H9 (cell line): ENCODE results near the gene PBX1. TPM values are rescaled to one million over a fixed set of nuclear protein-coding genes. Genes with fewer than 3 reads are reported as not detected.
A peak's percentile ranks its signal among the peaks of the same experiment; 100 is the strongest.

Experiments
- DNase-seq: peaks from one replicate; pipeline ENCODE4 v3.0.0-alpha.2; 2017
- H2AFZ ChIP-seq: one replicate; pipeline ENCODE4 v1.6.1; 2013; ENCODE audit warnings: mild to moderate bottlenecking, low read length, control low read depth, moderate library complexity
- H2AK5ac ChIP-seq: 2 replicates; pipeline ENCODE4 v1.6.1; 2013; ENCODE audit warnings: low read length, control low read depth, mixed read lengths; ENCODE audit not compliant: insufficient read length
- H2BK120ac ChIP-seq: one replicate; pipeline ENCODE4 v1.6.1; 2013; ENCODE audit warnings: low read depth, mild to moderate bottlenecking, low read length, control low read depth, inconsistent platforms; ENCODE audit not compliant: poor library complexity, severe bottlenecking
- H2BK12ac ChIP-seq: 2 replicates; pipeline ENCODE4 v1.6.1; 2013; ENCODE audit warnings: low read length, control low read depth, mixed read lengths, low read depth; ENCODE audit not compliant: insufficient read length
- H2BK15ac ChIP-seq: 2 replicates; pipeline ENCODE4 v1.6.1; 2013; ENCODE audit warnings: low read depth, low read length, control low read depth
- H2BK20ac ChIP-seq: one replicate; pipeline ENCODE4 v1.6.1; 2013; ENCODE audit warnings: low read depth, mild to moderate bottlenecking, low read length, control low read depth, inconsistent platforms; ENCODE audit not compliant: poor library complexity, severe bottlenecking
- H2BK5ac ChIP-seq: 2 replicates; pipeline ENCODE4 v1.6.1; 2013; ENCODE audit warnings: low read length, control low read depth, mixed read lengths; ENCODE audit not compliant: insufficient read length
- H3K14ac ChIP-seq: 2 replicates; pipeline ENCODE4 v1.6.1; 2013; ENCODE audit warnings: low read length, control low read depth; ENCODE audit not compliant: insufficient read depth
- H3K18ac ChIP-seq: 2 replicates; pipeline ENCODE4 v1.6.1; 2013; ENCODE audit warnings: low read depth, mild to moderate bottlenecking, mixed read lengths, low read length, control low read depth; ENCODE audit not compliant: insufficient read length
- H3K23ac ChIP-seq: 2 replicates; pipeline ENCODE4 v1.6.1; 2013; ENCODE audit warnings: low read length, control low read depth, mixed read lengths, low read depth; ENCODE audit not compliant: insufficient read length
- H3K23me2 ChIP-seq: 2 replicates; pipeline ENCODE4 v1.6.1; 2013; ENCODE audit warnings: low read depth, mild to moderate bottlenecking, mixed read lengths, low read length, control low read depth; ENCODE audit not compliant: insufficient read length, poor library complexity, severe bottlenecking
- H3K27ac ChIP-seq: 2 replicates; pipeline ENCODE4 v1.5.1; 2013; ENCODE audit warnings: low read length, control low read depth, mixed read lengths, low read depth; ENCODE audit not compliant: insufficient read length
- H3K27me3 ChIP-seq: 2 replicates; pipeline ENCODE4 v1.6.1; 2013; ENCODE audit warnings: low read length, control low read depth, inconsistent platforms; ENCODE audit not compliant: insufficient read depth
- H3K4ac ChIP-seq: 2 replicates; pipeline ENCODE4 v1.6.1; 2013; ENCODE audit warnings: low read depth, mild to moderate bottlenecking, control low read depth, inconsistent platforms, low read length, moderate library complexity
- H3K4me1 ChIP-seq: 2 replicates; pipeline ENCODE4 v1.6.1; 2013; ENCODE audit warnings: low read length, control low read depth, inconsistent platforms; ENCODE audit not compliant: insufficient read depth
- H3K4me2 ChIP-seq: 2 replicates; pipeline ENCODE4 v1.6.1; 2013; ENCODE audit warnings: low read length, control low read depth, mixed read lengths; ENCODE audit not compliant: insufficient read length, insufficient read depth
- H3K56ac ChIP-seq: 2 replicates; pipeline ENCODE4 v1.6.1; 2013; ENCODE audit warnings: low read depth, mild to moderate bottlenecking, mixed read lengths, low read length, control low read depth; ENCODE audit not compliant: insufficient read length
- H3K79me1 ChIP-seq: 2 replicates; pipeline ENCODE4 v1.6.1; 2013; ENCODE audit warnings: low read depth, mild to moderate bottlenecking, moderate library complexity, low read length, control low read depth, inconsistent platforms; ENCODE audit not compliant: insufficient read depth, poor library complexity, severe bottlenecking
- H3K79me2 ChIP-seq: 2 replicates; pipeline ENCODE4 v1.6.1; 2013; ENCODE audit warnings: low read length, control low read depth, inconsistent platforms; ENCODE audit not compliant: insufficient read depth
- H3K9ac ChIP-seq: 2 replicates; pipeline ENCODE4 v1.6.1; 2013; ENCODE audit warnings: low read length, control low read depth, mixed read lengths; ENCODE audit not compliant: insufficient read length; ENCODE audit errors: extremely low read depth
- H3K9me3 ChIP-seq: one replicate; pipeline ENCODE4 v1.6.1; 2013; ENCODE audit warnings: low read depth, low read length, inconsistent platforms; ENCODE audit not compliant: control insufficient read depth
- H3T11ph ChIP-seq: one replicate; pipeline ENCODE4 v1.6.1; 2013; ENCODE audit warnings: mild to moderate bottlenecking, low read length, control low read depth, inconsistent platforms
- H4K20me1 ChIP-seq: one replicate; pipeline ENCODE4 v1.6.1; 2013; ENCODE audit not compliant: control insufficient read depth, insufficient read length, insufficient read depth
- H4K5ac ChIP-seq: 2 replicates; pipeline ENCODE4 v1.6.1; 2013; ENCODE audit warnings: low read depth, mild to moderate bottlenecking, mixed read lengths, low read length, control low read depth; ENCODE audit not compliant: insufficient read length
- H4K8ac ChIP-seq: replicated peaks from 2 replicates; pipeline ENCODE4 v1.6.1; 2013; ENCODE audit warnings: low read length, control low read depth, mixed read lengths, low read depth; ENCODE audit not compliant: insufficient read length
- H4K91ac ChIP-seq: 2 replicates; pipeline ENCODE4 v1.6.1; 2013; ENCODE audit warnings: low read depth, mild to moderate bottlenecking, moderate library complexity, mixed read lengths, low read length, control low read depth; ENCODE audit not compliant: insufficient read length
- H3K27ac Mint-ChIP-seq, 3 experiments: 2 replicates in 2 of 3; 3 replicates in 1 of 3; pipeline ENCODE4 v1.8.0; 2020 to 2021; ENCODE audit warnings: mixed read lengths in 3 of 3, mild to moderate bottlenecking in 1 of 3, moderate library complexity in 1 of 3
- H3K27me3 Mint-ChIP-seq: 2 replicates; pipeline ENCODE4 v1.8.0; 2021; ENCODE audit warnings: low read depth, mild to moderate bottlenecking, moderate library complexity, mixed read lengths
- H3K36me3 Mint-ChIP-seq, 3 experiments: 2 replicates in 2 of 3; 3 replicates in 1 of 3; pipeline ENCODE4 v1.8.0; 2020 to 2021; ENCODE audit warnings: low read depth in 3 of 3, mixed read lengths in 3 of 3; ENCODE audit not compliant: insufficient read depth in 1 of 3
- H3K4me1 Mint-ChIP-seq, 2 experiments: 2 replicates each; pipeline ENCODE4 v1.8.0; 2020; ENCODE audit warnings: mixed read lengths in 2 of 2
- H3K4me3 Mint-ChIP-seq, 2 experiments: 2 replicates in 1 of 2; 3 replicates in 1 of 2; pipeline ENCODE4 v1.8.0; 2020 to 2021; ENCODE audit warnings: mild to moderate bottlenecking in 2 of 2, mixed read lengths in 2 of 2, moderate library complexity in 1 of 2
- H3K9me3 Mint-ChIP-seq, 2 experiments: 2 replicates in 1 of 2; 3 replicates in 1 of 2; pipeline ENCODE4 v1.8.0; 2020; ENCODE audit warnings: mild to moderate bottlenecking in 2 of 2, mixed read lengths in 2 of 2, moderate library complexity in 1 of 2
- WGBS: extraction: QIAGEN DNeasy Blood & Tissue Kit; methylation state at CpG from one replicate; pipeline ENCODE4 v1.1.7; 2013; ENCODE audit warnings: missing lambda C conversion rate, low lambda C conversion rate, mixed read lengths; ENCODE audit not compliant: insufficient read length; ENCODE audit errors: extremely low coverage; 5-methylcytosine and 5-hydroxymethylcytosine counted together
- total RNA-seq: library from RNA; stranded (reverse); gene quantifications from 2 replicates; pipeline ENCODE4 v1.2.1, GENCODE V29; 2021
- TF ChIP-seq, protein P1 (sequence below): fragments of 200-600 bp; sonication (generic); conservative IDR thresholded peaks from 3 replicates; pipeline ENCODE4 v1.8.0; 2021; ENCODE audit warnings: antibody characterized with exemption, mild to moderate bottlenecking

The PBX1 gene
- total RNA-seq, 1 experiment from 2014 or later: 142 TPM

DNA sequence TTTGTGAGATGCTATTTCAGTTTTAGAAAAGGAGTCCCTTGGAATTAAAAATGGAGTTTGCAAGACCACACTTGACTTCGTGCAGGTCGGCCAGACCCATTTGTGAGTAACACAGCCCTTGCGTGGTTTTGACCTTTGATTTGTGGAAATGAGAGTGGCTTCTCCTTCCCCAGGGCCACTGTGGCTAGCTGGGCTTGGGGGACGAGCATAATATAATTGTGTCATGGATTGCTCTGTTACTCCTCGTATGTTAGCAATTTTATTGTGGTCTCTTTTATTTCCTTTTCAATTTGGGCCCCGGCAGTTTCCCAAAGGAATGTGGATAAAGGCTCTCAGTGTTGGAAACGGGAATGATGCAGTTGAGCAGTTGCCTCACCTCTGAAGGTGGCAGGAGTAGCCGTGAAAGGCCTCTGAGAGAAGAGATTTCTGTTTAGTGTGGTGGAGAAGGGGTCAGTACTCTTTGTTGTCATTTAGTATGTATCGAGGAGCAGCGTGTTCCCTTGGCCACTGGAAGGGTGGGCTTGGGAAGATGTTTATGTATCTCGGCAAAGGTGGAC, 194.6 kb downstream of the PBX1 start:
- TF ChIP-seq, protein P1, sequence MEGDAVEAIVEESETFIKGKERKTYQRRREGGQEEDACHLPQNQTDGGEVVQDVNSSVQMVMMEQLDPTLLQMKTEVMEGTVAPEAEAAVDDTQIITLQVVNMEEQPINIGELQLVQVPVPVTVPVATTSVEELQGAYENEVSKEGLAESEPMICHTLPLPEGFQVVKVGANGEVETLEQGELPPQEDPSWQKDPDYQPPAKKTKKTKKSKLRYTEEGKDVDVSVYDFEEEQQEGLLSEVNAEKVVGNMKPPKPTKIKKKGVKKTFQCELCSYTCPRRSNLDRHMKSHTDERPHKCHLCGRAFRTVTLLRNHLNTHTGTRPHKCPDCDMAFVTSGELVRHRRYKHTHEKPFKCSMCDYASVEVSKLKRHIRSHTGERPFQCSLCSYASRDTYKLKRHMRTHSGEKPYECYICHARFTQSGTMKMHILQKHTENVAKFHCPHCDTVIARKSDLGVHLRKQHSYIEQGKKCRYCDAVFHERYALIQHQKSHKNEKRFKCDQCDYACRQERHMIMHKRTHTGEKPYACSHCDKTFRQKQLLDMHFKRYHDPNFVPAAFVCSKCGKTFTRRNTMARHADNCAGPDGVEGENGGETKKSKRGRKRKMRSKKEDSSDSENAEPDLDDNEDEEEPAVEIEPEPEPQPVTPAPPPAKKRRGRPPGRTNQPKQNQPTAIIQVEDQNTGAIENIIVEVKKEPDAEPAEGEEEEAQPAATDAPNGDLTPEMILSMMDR: no peak
- Histone ChIP-seq H3K4me1 (peaks cover 5% of the 10 kb centered on the region; the same call in 1 of the 2 replicates), H3K79me1 (peaks cover 3% of the 10 kb centered on the region), H3K79me2 (peaks cover 7% of the 10 kb centered on the region), H2BK12ac (no peak overlapping the region), H3K23ac (no peak overlapping the region), H3K18ac (no peak overlapping the region), H3T11ph (no peak overlapping the region), H2AK5ac (no peak overlapping the region), H3K27me3 (no peaks in the 10 kb centered on the region), H3K9ac (no peak overlapping the region), H2BK120ac (no peak overlapping the region), H3K9me3 (no peaks in the 10 kb centered on the region), H4K8ac (no peak overlapping the region), H3K56ac (no peak overlapping the region), H3K23me2 (no peaks in the 10 kb centered on the region), H2AFZ (no peak overlapping the region), H3K14ac (no peak overlapping the region), H2BK15ac (no peak overlapping the region), H3K4ac (no peak overlapping the region), H4K91ac (no peak overlapping the region), H2BK5ac (no peak overlapping the region), H4K20me1 (peaks cover 2% of the 10 kb centered on the region), H2BK20ac (no peak overlapping the region), H4K5ac (no peak overlapping the region), H3K27ac (no peak overlapping the region), H3K4me2 (no peak overlapping the region)
- peaks cover 29 to 47% of the 10 kb centered on the region in 2 experiments for H3K4me1 Mint-ChIP-seq
- peak overlapping the region; percentile 6 to 88 (median 66) for H3K27ac Mint-ChIP-seq
- H3K9me3 Mint-ChIP-seq: no peaks in the 10 kb centered on the region
- no peak overlapping the region for H3K4me3 Mint-ChIP-seq
- peaks cover 0 to 2% (median 0%) of the 10 kb centered on the region in 3 experiments; a peak in 1 of 7 replicates for H3K36me3 Mint-ChIP-seq
- no CpG with 5 or more reads among the region's 11 CpGs for WGBS
- DNase-seq: no peak
- H3K27me3 Mint-ChIP-seq: no peaks in the 10 kb centered on the region
